HG02642 (cell line): ENCODE results near the gene FAM107B.
"Not testable (repeated sequence)": the region's sequence is repeated elsewhere in the genome, so short reads cannot be mapped to it uniquely, and the experiment has no call there.

Experiments
- ATAC-seq: cut with Tn5 transposase; IDR thresholded peaks from one replicate; pipeline ENCODE4 v1.9.1; 2021; ENCODE audit warnings: mild to moderate bottlenecking; ENCODE audit not compliant: unreplicated experiment, poor library complexity

FAM107B gene

GRCh38 chr10:14669576-14669975 is 105.1 kb downstream of the FAM107B start:
- no peak for ATAC-seq

GRCh38 chr10:14667781-14668180 is 106.9 kb downstream of the FAM107B start:
- no peak for ATAC-seq

- ATAC-seq, result no peak
Measured at GRCh38 chr10:14667280-14667679, 107.4 kb downstream of the FAM107B start.

GRCh38 chr10:14665865-14666857 is 108.5 kb downstream of the FAM107B start:
- no peak for ATAC-seq

GRCh38 chr10:14665304-14665703 is 109.4 kb downstream of the FAM107B start:
- no peak for ATAC-seq

- ATAC-seq, result no peak
Measured at GRCh38 chr10:14664345-14664744, 110.4 kb downstream of the FAM107B start.

- ATAC-seq, result no peak
Measured at GRCh38 chr10:14661818-14662217, 112.9 kb downstream of the FAM107B start.

- no peak for ATAC-seq
Measured at GRCh38 chr10:14660831-14661230, 113.9 kb downstream of the FAM107B start.

GRCh38 chr10:14659626-14660196 is 115.0 kb downstream of the FAM107B start:
- ATAC-seq, result peak; percentile 81

GRCh38 chr10:14659137-14659536 is 115.6 kb downstream of the FAM107B start:
- not testable (repeated sequence) for ATAC-seq

- ATAC-seq, result no peak
Measured at GRCh38 chr10:14658331-14659127, 116.2 kb downstream of the FAM107B start.

- no peak for ATAC-seq
Measured at GRCh38 chr10:14656052-14656730, 118.5 kb downstream of the FAM107B start.

- ATAC-seq, result no peak
Measured at GRCh38 chr10:14654821-14655382, 119.8 kb downstream of the FAM107B start.

GRCh38 chr10:14653271-14654161 is 121.2 kb downstream of the FAM107B start:
- ATAC-seq, result no peak

GRCh38 chr10:14652816-14653215 is 121.9 kb downstream of the FAM107B start:
- ATAC-seq, result no peak

GRCh38 chr10:14652067-14652466 is 122.6 kb downstream of the FAM107B start:
- no peak for ATAC-seq

GRCh38 chr10:14649739-14650138 is 125.0 kb downstream of the FAM107B start:
- ATAC-seq, result no peak

GRCh38 chr10:14648946-14649345 is 125.8 kb downstream of the FAM107B start:
- ATAC-seq, result no peak
